Measurements from ENCODE around the gene DIPK1C. TPM values are rescaled to one million over a fixed set of nuclear protein-coding genes. Genes with fewer than 3 reads are reported as not detected.

The DIPK1C gene
- total RNA-seq, 1 experiment from 2014 or later = not detected

GRCh38 chr18:74390900-74391299, 66.2 kb downstream of the DIPK1C start:
- peaks cover 84% of the 10 kb centered on the region for H3K27me3 Mint-ChIP-seq (ENCODE audit: unreplicated experiment)
- CTCF ChIA-PET = no interaction called here
- H3K27ac Mint-ChIP-seq (ENCODE audit: unreplicated experiment) = no peak overlapping the region
- no peak overlapping the region for H3K4me3 Mint-ChIP-seq (ENCODE audit: low read depth, unreplicated experiment)
- intact Hi-C loops (cut with micrococcal nuclease; ENCODE audit: unreplicated experiment) = no loop called here
- DNase-seq = no peak
- BruUV-seq (replicated peaks) = no TSS peak
- no peaks in the 10 kb centered on the region for H3K4me1 Mint-ChIP-seq (ENCODE audit: low read depth, unreplicated experiment)
- H3K36me3 Mint-ChIP-seq (ENCODE audit: insufficient read depth, unreplicated experiment) = no peaks in the 10 kb centered on the region
- TF ChIP-seq CTCF (IDR thresholded peaks at IDR 0.05; ENCODE audit: unreplicated experiment) = no peak
- no peaks in the 10 kb centered on the region for H3K9me3 Mint-ChIP-seq (ENCODE audit: low read depth, unreplicated experiment)

GRCh38 chr18:74389991-74390390, 67.1 kb downstream of the DIPK1C start:
- Mint-ChIP-seq H3K36me3 (ENCODE audit: insufficient read depth, unreplicated experiment) (no peaks in the 10 kb centered on the region), H3K4me3 (ENCODE audit: low read depth, unreplicated experiment) (no peak overlapping the region), H3K4me1 (ENCODE audit: low read depth, unreplicated experiment) (no peaks in the 10 kb centered on the region), H3K27ac (ENCODE audit: unreplicated experiment) (no peak overlapping the region), H3K9me3 (ENCODE audit: low read depth, unreplicated experiment) (no peaks in the 10 kb centered on the region), H3K27me3 (ENCODE audit: unreplicated experiment) (peaks cover 82% of the 10 kb centered on the region)
- no TSS peak for BruUV-seq (replicated peaks)
- no peak for DNase-seq
- TF ChIP-seq CTCF (IDR thresholded peaks at IDR 0.05; ENCODE audit: unreplicated experiment) = no peak
- intact Hi-C loops (cut with micrococcal nuclease; ENCODE audit: unreplicated experiment) = no loop called here
- CTCF ChIA-PET = no interaction called here

GRCh38 chr18:74389171-74389927, 67.8 kb downstream of the DIPK1C start:
- no peak overlapping the region for H3K27ac Mint-ChIP-seq (ENCODE audit: unreplicated experiment)
- no peak overlapping the region for H3K4me3 Mint-ChIP-seq (ENCODE audit: low read depth, unreplicated experiment)
- CTCF ChIA-PET = no interaction called here
- H3K9me3 Mint-ChIP-seq (ENCODE audit: low read depth, unreplicated experiment) = no peaks in the 10 kb centered on the region
- H3K36me3 Mint-ChIP-seq (ENCODE audit: insufficient read depth, unreplicated experiment) = no peaks in the 10 kb centered on the region
- H3K27me3 Mint-ChIP-seq (ENCODE audit: unreplicated experiment) = peaks cover 82% of the 10 kb centered on the region
- no TSS peak for BruUV-seq (replicated peaks)
- no peak for TF ChIP-seq CTCF (IDR thresholded peaks at IDR 0.05; ENCODE audit: unreplicated experiment)
- intact Hi-C loops (cut with micrococcal nuclease; ENCODE audit: unreplicated experiment) = no loop called here
- no peak for DNase-seq
- H3K4me1 Mint-ChIP-seq (ENCODE audit: low read depth, unreplicated experiment) = no peaks in the 10 kb centered on the region

GRCh38 chr18:74388227-74388626, 68.9 kb downstream of the DIPK1C start:
- Mint-ChIP-seq H3K27me3 (ENCODE audit: unreplicated experiment) (peaks cover 76% of the 10 kb centered on the region), H3K36me3 (ENCODE audit: insufficient read depth, unreplicated experiment) (no peaks in the 10 kb centered on the region), H3K4me1 (ENCODE audit: low read depth, unreplicated experiment) (no peaks in the 10 kb centered on the region), H3K4me3 (ENCODE audit: low read depth, unreplicated experiment) (no peak overlapping the region), H3K9me3 (ENCODE audit: low read depth, unreplicated experiment) (no peaks in the 10 kb centered on the region), H3K27ac (ENCODE audit: unreplicated experiment) (no peak overlapping the region)
- no peak for DNase-seq
- TF ChIP-seq CTCF (IDR thresholded peaks at IDR 0.05; ENCODE audit: unreplicated experiment) = no peak
- intact Hi-C loops (cut with micrococcal nuclease; ENCODE audit: unreplicated experiment) = no loop called here
- no TSS peak for BruUV-seq (replicated peaks)
- CTCF ChIA-PET = no interaction called here

Measured in Calu3 (cell line).